Measurements from ENCODE around the gene KCNG4.
"Not testable (repeated sequence)": the region's sequence is repeated elsewhere in the genome, so short reads cannot be mapped to it uniquely, and the experiment has no call there.

Gene KCNG4

DNA sequence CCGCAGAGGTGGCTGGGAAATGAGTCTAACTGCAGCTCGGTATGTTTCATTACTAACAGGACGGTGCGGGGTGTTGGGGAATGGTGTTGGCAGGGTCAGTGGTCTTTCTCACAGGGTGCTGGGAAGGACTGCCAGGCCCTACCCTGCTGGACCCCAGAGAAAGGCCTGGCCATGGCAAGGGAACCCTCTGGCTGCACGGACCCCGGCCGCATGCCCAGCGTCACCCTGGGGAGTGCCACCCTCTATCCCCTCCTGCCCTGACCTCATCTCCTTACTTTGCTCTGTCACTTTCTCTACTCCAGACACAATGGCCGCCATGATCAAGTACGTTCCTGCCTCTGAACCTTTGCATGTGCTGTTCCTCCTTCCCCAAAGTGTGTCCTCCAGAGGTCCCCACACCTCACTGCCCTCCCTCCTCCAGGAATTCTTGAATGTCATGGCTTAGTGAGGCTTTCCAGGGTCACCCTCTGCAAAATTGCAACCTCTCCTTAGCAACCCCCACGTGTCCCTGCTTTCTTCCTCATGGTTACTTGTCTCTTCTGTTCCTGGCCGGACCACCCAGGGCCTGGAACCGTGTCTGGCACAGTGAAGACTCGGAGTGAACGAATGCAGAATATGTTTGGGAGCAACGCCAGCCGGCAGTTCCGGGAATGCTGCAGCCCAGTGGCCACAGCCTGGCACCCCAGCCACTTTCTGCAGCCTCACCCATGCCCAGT, 33.7 kb downstream of the KCNG4 start:
- no peak overlapping the region for H3K4me3 ChIP-seq (replicated peaks; ENCODE audit: low read depth, low read length)
- TF ChIP-seq, protein P1, sequence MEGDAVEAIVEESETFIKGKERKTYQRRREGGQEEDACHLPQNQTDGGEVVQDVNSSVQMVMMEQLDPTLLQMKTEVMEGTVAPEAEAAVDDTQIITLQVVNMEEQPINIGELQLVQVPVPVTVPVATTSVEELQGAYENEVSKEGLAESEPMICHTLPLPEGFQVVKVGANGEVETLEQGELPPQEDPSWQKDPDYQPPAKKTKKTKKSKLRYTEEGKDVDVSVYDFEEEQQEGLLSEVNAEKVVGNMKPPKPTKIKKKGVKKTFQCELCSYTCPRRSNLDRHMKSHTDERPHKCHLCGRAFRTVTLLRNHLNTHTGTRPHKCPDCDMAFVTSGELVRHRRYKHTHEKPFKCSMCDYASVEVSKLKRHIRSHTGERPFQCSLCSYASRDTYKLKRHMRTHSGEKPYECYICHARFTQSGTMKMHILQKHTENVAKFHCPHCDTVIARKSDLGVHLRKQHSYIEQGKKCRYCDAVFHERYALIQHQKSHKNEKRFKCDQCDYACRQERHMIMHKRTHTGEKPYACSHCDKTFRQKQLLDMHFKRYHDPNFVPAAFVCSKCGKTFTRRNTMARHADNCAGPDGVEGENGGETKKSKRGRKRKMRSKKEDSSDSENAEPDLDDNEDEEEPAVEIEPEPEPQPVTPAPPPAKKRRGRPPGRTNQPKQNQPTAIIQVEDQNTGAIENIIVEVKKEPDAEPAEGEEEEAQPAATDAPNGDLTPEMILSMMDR (IDR thresholded peaks at IDR 0.05; ENCODE audit: low read depth, low read length, missing control alignments) = no peak
- no peak for DNase-seq (ENCODE audit: extremely low read depth, low read depth)

DNA sequence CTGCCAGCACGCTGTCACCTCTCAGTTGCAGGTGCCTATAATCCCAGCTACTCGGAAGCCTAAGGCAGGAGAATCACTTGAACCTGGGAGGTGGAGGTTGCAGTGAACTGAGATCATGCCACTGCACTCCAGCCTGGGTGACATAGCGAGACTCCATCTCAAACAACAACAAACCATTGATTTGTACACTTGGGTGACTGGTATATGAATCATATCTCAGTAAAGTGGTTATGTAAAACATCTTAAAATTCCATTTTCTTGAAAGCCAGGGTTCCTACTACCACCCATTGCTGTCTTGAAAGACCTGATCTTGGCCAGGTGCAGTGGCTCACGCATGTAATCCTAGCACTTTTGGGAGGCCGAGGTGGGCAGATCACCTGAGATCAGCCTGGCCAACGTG, 34.7 kb downstream of the KCNG4 start:
- not testable (repeated sequence) for DNase-seq (ENCODE audit: extremely low read depth, low read depth); H3K4me3 ChIP-seq (replicated peaks; ENCODE audit: low read depth, low read length)

- not testable (repeated sequence) for DNase-seq (ENCODE audit: extremely low read depth, low read depth); H3K4me3 ChIP-seq (replicated peaks; ENCODE audit: low read depth, low read length)
These were observed 35.3 kb downstream of the KCNG4 start for GRCh38 chr16:84204551-84204950.

GRCh38 chr16:84199861-84200260, 40.0 kb downstream of the KCNG4 start:
- TF ChIP-seq, protein P1 (IDR thresholded peaks at IDR 0.05; ENCODE audit: low read depth, low read length, missing control alignments) = no peak
- DNase-seq (ENCODE audit: extremely low read depth, low read depth) = no peak
- H3K4me3 ChIP-seq (replicated peaks; ENCODE audit: low read depth, low read length) = no peak overlapping the region

DNA sequence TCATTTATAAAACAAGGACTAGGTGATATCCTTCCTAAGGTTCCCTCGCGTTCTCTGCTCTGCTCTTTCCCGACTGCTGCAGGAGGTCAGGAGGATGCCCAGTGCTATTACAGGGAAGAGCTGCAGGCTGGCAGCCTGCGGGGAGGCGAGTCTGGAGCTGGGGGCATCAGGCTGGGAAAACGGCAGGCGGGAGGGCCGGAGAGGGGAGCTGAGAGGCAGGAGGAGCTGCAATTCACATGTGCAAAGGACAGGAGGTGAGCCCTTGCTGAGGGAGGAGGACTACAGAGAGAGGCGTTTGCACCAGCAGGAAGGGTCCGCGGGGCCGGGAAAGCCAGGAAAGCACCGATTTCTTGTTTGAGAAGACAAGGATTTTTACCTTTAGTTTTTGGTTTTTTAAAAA, 40.7 kb downstream of the KCNG4 start:
- DNase-seq (ENCODE audit: extremely low read depth, low read depth) = no peak
- TF ChIP-seq, protein P1 (IDR thresholded peaks at IDR 0.05; ENCODE audit: low read depth, low read length, missing control alignments) = no peak
- H3K4me3 ChIP-seq (replicated peaks; ENCODE audit: low read depth, low read length) = no peak overlapping the region

GRCh38 chr16:84198401-84198800, 41.4 kb downstream of the KCNG4 start:
- no peak overlapping the region for H3K4me3 ChIP-seq (replicated peaks; ENCODE audit: low read depth, low read length)
- no peak for DNase-seq (ENCODE audit: extremely low read depth, low read depth)
- TF ChIP-seq, protein P1 (IDR thresholded peaks at IDR 0.05; ENCODE audit: low read depth, low read length, missing control alignments) = no peak

DNA sequence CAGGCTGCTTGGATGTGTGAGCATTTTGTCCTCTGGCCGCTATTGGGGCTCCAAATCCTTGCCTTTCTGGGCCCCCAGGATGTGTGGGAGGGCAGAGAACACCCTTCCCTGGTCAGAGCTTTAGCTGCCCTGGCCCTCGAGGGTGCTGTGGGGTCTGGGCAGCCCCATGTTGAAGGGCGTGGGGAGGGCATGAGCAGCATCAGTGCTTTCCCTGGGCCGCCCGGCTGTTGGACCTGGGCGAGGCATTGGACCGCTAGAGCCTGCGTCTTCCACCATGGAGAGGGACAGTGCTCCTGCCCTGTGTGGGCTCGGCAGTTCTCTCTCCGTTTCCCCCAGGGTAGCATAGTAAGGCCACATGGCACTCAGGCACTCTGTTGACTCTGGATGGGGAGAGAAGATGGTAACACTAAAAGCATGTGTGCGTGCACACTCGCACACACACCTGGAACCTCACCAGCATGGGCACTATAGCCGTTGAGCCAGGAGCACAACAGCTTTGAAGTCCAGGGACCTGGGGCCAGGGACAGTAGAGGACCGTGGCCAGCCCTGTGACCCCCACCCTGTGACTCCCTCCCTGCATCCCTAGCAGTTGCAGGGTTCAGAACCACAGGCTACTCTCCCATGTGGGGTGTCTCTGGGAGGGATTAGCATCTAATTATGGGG, 42.2 kb downstream of the KCNG4 start:
- TF ChIP-seq, protein P1 (IDR thresholded peaks at IDR 0.05; ENCODE audit: low read depth, low read length, missing control alignments) = no peak
- no peak for DNase-seq (ENCODE audit: extremely low read depth, low read depth)

More for the DNA sequence above, 42.2 kb downstream of the KCNG4 start:
- H3K4me3 ChIP-seq (replicated peaks; ENCODE audit: low read depth, low read length) = no peak overlapping the region

All from HFF-Myc (cell line).